Epithelial cell of prostate (primary cell): Measurements from ENCODE around the gene ARHGAP26.
A peak's percentile ranks its signal among the peaks of the same experiment; 100 is the strongest.

ENCODE experiments used
- DNase-seq: peaks from one replicate; pipeline ENCODE4 v3.0.0-alpha.2; 2011; ENCODE audit warnings: low read depth, low spot score
- H3K27ac ChIP-seq: fragments of 450-650 bp; 2 replicates; pipeline ENCODE4 v1.5.1; 2017; ENCODE audit warnings: mild to moderate bottlenecking

The ARHGAP26 gene

DNA sequence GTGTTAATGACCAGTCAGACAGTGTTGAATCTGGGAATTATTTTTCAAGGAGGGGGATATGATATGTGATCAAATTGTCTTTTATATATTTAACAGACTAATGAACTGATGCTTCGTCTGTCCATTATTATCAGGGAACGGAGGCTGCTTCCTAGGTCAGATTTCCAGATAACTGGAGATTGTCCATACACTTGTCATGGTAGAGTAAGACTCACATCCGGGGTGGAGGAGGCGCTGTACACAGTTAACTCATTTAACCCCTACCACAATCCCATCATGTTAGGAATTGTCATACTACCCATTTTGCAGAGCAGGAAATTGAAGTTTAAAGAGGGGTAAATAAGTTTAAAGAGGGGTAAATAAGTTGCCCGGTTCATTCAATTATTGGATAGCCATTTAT, 55.9 kb downstream of the ARHGAP26 start:
- H3K27ac ChIP-seq, result peak overlapping the region; percentile 63
- no peak for DNase-seq

DNA sequence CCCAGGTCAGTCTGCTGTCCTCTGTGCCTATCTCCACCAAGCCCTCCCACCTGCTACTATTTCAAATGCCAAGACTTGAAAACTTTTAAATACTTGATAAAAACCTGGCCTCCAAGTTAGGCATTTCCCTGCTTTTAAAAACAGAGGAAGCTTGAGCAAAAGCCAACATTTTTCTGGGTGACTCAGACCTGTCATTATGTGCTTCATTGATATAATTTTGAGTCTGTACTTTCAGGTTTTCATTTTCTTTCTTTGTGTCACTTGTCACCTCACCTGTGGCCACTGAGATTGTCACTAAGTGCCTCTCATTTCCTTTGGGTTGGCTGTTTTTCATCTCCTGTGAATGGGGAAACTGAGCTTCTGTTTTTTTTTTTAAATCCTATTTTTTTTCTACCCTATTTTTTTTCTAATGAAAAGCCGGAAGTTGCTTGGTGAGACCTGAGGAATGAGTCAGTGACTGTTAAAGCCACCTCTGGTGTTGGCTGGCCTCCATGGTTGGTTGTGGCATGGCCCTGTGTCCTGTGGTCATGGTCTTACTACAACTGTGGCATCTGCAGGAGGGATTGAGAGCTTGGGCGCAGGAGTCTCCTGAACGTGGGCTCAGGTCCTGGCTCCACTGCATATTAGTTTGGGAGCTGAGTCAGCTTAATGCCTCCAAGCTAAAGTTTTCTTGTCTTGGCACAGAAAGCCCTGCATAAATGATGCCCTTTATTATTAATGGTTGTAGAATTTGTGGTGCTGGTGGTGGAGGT, 56.7 kb downstream of the ARHGAP26 start:
- H3K27ac ChIP-seq, result peak overlapping the region; percentile 63
- DNase-seq, result no peak

DNA sequence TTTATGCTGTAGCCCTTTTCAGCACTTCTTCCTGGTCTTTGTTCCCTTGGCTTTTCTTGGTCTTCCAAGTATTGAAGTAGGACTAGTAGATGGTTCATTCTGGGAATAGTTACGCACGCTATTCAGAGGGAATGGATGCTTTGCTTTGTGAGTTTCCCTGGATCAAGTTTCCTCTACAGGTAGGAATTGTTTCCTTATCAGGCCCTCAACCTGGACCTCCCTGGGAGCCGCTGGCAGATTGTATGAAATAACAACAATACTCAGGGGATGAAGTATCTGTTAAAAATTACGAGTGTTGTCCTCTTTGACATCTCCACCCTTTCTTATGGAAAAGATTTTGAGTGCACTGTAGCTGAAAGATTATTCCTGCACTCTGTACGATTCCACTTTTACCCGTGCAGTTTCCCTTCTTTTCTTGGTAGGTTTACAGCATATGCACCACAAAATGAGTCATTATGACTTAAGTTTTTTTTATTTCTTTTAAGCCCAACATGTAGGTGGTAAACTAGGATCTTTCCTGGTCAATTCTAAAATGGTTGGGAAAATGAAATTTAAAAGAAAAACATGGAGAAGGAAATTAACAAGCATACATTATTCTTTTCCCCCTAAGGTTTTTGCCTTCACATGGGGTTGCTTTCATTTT, 57.9 kb downstream of the ARHGAP26 start:
- DNase-seq, result no peak
- no peak overlapping the region for H3K27ac ChIP-seq

DNA sequence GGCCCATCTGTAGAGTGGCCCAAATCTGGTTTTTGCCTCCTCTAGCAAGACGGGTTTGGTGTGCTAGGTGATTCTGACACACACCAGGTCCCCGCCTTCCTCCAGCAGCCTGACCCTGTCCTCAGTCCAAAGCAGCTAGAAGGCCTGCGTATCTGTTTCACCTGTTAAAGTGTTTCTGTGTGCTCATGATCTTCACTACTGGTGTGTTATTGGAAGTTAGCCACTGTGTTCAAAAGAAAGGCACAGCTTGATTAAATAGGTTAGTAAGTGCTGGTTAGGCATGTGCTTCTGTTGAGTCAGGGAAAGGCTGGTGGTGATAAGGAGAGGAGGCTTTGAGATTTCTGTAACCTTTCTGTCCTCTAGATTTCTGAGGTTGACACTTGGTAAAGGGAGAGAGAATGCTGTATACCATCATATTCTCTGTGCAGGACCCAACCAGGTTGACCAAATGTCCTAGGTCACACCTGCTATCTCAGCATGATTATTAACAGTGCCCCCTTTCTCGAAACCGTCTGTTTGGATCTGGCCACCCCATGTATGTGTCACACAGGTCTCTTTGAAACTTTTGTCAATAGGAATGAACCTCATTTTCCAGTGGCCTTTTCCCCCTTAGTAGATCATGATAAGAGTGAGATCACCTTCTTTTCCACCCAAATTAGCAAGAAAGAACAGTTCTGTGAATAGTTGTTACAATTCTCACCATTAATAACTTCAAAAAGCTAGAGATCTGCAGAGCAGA, 58.8 kb downstream of the ARHGAP26 start:
- no peak overlapping the region for H3K27ac ChIP-seq
- DNase-seq, result no peak

DNA sequence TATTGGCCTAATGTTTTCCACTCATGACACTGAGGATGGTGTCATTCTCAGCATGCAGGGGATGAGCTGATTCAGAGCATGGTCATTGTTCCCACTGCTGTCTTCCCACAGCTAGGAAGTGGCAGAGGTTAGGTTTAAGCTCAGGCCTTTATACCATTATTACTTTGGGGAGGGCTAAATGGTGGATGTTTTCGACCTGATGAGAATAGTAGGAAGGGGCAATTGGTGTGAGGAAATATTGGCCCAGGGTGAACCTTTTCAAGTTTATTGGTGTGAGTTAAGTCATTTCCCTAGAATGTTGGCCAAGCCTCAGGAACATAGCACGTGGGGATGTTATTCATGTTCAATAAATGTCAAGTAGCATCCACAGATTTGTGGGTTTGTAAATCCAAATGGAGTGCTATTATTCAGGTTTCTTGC, 59.6 kb downstream of the ARHGAP26 start:
- no peak for DNase-seq
- no peak overlapping the region for H3K27ac ChIP-seq

DNA sequence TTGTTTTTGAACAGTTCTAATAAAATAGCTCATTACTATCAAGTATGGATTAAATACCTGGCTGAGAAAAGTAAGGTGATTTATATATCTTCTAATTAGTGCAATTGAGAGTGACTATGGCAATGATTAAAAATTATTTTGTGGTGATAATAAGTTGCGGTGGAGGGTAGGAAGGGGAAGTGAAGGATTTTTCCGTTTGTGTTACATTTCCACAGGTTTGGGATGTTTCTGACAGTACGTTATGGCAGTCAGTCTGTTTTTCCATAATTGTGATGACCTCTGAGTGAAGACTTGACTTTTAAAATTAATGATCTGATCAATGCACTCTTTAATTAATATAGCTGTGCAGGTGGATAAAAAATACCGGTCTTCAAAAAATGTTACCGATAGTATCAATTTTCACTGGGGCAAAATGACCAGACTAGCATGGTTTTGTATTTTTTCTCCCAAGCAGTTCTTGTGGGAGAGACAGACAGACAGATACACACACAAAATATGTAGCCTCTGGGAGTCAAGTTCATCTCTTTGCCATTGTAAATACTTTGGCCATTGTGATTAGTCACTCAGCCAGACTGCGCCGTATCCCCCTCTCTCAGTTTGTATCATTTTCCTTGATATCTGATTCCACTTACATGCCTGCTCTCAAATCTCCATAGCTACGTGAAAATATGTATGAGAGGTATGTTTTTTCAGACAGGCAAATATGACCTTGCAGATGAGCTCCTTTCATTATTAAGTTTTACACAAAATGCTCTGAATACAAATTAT, 60.2 kb downstream of the ARHGAP26 start:
- DNase-seq, result no peak

DNA sequence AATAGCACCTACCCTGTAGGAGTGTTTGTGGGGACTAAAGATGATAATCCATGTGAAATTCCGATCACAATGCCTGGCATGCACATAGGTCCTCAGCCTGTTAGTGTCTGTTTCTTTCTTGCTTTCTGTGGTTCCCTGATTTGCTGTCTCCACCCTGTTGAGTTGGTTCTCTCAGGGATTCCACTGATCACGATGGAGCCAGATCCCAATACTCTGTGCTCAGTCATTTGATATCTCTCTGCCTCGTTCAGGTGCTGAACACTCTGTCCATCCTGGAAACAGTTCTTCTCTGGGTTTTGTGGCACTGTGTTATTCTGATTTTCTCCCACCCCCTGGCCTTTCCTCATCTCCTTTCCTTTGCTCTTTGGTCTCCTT, 60.8 kb downstream of the ARHGAP26 start:
- DNase-seq, result no peak
- no peak overlapping the region for H3K27ac ChIP-seq

More for the DNA sequence above, 60.2 kb downstream of the ARHGAP26 start:
- H3K27ac ChIP-seq, result no peak overlapping the region

DNA sequence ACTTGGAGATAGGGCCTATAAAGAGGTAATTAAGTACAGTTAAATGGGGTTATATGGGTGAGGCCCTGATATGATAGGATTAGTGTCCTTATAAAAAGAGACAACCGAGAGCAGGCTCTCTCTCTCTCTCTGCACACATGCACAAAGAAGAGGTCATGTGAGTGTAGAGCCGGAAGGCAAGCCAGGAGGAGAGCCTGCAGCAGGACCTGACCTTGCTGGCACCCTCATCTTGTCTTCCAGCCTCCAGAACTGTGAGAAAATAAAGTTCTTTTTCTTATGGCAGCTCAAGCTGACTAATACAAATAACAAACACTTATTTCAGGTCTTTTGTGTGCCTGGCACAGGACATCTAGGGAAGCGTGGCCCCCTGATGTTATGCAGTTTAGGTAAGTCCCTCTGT, 62.1 kb downstream of the ARHGAP26 start:
- H3K27ac ChIP-seq, result no peak overlapping the region
- DNase-seq, result no peak

DNA sequence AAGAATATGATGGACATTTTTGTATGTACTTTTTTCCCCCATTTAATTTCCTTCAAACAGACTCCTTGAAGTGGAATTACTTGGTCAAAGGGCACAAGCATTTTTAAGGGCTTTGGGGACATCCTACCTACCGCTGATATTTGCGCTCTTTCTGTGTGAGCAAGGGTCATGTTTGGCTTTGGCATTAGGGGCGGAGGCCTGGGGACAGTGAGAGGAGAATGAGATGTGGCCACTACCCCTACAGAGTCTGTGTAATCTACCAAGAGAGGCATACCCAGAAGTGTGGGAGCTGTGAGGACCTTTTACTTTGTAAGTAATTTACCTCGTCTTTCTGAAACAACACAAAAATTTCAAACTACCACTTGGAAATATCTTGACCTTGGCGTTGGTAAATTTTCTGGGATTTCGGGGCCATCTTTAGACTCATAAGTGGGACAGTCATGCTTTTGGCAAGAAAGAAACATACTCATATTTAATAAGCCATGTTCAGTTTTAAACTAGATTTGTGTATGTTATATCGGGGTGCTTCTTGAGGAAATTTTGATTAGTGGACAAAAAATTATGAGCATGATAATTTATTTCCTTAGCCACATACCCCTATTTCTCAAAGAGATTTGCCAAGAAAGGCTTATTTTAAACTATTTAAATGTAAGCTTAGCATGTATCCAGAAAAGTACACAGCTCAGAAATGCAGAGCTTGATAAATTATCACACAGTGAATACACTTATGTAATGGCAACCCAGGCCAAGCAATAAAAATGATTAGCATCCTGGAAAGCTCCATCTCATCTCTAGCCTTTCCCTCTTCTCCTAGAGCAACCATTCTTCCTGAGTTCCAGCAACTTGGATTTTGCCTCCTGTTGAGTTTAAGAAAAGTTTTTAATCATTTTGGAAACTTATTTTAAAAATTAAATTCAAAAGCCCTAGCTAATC, 63.6 kb downstream of the ARHGAP26 start:
- DNase-seq, result no peak
- H3K27ac ChIP-seq, result no peak overlapping the region

DNA sequence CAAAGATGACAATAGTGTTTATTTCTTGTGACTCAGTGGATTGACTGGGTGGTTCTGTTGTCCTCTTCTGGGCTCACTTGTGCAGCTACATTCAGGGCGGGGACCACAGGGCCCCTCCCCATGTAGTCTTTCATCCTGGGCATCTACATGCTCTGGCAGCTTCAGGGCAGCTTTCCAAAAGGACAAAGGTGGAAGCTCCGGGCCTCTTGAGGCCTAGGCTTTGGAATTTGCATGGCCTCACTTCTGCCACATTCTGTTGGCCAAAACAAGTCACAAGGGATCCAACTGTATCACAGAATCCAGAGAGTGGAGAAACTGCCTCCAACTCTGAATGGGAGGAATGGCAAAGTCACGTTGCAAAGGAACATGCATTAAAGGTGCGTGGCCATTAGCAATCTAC, 64.3 kb downstream of the ARHGAP26 start:
- DNase-seq, result no peak
- H3K27ac ChIP-seq, result no peak overlapping the region

DNA sequence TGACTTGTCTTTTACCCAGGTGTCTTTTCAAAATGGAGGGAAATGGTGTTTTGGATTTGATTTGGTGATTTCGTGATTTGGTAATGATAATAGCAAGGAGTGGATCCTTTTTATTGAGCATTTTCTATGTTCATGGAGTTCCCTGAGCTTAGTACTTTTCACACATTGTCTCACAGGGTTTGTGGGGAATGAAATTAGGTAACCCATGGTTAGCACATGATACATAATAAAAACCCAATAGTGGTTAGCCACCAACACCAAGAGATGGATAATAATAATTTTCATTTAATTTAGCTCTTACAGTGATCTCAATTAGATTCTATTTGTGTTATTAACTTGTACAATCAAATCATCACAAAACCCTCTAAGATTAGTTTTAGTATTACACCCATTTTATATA, 65.4 kb downstream of the ARHGAP26 start:
- H3K27ac ChIP-seq, result no peak overlapping the region
- no peak for DNase-seq

DNA sequence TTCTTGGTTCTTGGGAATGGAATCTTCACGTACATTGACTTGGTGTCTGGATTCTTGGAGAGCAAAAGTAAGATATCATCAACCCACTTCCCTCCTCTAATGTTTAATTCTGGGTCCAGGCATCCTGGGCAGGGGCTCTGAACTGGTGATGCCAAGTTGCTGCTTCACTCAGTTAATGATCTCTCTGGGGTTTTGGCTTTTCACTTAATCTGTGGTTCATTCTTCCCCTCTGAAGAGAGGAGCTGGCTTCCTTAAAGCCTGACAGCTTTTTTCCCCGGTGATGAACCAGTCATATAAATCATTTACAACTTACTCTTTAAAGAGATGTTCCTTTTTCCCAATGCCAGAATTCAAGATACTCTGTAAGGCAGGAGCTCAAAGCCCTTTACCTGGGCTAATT, 65.9 kb downstream of the ARHGAP26 start:
- DNase-seq, result no peak
- no peak overlapping the region for H3K27ac ChIP-seq

DNA sequence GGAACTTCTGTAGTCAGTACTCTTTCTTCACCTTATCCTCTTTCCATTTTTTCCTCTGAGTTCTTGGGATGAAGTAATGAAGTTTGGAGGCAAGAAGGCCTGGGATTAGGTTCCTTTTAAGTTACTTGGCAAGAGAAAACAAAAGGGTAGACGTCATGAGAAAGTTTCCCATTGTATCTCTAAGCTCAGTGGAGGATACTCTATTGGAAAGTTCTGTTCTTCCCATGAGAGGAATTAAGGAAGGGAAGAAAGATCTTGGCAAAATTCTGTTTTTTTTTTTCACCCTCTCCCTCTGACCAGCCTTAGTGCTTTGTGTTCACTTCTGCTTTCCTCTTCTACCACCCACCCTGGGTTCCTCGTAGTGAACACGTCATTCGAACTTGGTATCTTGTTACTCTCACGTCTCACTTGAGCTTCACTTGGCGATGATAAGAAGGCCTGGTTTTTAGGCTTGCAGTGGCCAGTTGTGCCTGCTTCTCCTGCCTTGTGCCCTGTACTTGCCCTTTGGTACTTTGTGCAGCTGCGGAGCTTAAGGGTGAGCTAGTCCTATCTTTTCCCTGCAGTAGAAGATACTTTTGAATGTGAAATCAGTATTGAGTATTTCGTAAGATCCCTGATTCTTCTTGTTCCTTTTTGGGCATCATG, 67.0 kb downstream of the ARHGAP26 start:
- DNase-seq, result no peak

DNA sequence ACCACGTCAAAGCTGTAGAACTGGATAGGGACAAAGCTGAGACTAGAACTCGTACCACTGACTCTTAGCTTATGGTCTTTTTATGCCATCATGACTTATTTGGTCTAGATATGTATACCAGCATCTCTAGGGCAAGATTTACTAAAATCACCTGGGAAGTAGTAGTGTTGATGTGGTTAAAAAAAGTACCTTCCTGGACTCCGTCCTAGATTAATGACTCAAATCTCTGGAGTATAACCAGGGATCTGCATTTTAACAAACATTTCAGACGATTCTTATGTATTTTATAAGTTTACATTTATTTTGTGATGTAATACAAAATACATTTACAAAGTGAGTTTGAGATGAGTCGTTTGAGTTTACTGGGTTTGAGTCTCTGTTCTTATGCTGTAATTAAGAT, 68.7 kb downstream of the ARHGAP26 start:
- no peak for DNase-seq
- no peak overlapping the region for H3K27ac ChIP-seq

More for the DNA sequence above, 67.0 kb downstream of the ARHGAP26 start:
- H3K27ac ChIP-seq, result no peak overlapping the region

DNA sequence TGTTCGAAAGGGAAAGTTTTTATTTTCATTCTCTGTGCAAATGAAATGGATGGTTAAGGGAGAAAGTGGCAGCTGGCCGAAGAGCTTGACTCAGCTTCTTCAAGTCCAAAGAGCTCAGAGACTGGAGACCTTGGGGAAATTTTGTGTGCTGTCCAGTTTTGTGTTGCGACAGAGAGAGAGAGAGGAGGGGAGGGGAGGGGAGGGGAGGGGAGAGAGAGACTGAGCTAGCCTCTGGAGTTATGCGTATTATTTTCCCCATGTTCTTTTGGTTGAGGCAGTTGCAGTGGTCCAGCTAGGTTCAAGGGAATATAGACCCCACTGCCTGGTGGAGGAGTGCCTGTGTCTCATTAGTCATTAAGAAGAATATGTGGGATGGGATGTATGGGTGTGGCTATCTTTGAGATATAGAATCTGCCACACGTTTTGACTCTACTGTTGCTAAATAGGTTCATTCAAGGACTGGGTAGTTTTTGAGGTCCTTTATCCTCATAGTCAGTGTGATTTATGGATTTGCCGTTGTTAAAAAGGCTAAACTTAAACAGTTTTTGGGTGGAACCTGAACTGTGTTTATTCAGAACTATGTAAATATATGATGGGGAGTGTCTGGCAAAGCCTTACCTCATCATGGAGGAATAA, 69.7 kb downstream of the ARHGAP26 start:
- DNase-seq, result no peak
- H3K27ac ChIP-seq, result no peak overlapping the region

DNA sequence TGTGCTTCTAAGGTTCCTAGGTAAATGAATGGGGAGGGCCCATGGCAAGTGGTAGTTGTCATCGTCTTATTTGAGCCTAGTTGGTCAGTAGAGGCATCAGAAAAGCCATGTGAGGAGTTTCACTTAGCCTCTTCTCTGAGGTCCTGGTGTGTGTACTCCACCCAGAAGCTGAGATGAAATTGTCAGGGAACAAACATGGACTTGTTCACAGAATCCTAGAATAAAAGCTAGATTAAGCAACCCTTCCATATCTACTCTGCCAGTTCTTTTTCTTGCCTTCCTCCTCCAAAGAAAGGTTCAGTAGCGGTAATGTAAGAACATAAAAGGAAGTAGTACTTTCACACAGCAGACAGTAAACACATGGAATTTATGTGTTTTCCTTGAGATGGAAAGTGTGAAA, 70.4 kb downstream of the ARHGAP26 start:
- no peak overlapping the region for H3K27ac ChIP-seq
- DNase-seq, result no peak

DNA sequence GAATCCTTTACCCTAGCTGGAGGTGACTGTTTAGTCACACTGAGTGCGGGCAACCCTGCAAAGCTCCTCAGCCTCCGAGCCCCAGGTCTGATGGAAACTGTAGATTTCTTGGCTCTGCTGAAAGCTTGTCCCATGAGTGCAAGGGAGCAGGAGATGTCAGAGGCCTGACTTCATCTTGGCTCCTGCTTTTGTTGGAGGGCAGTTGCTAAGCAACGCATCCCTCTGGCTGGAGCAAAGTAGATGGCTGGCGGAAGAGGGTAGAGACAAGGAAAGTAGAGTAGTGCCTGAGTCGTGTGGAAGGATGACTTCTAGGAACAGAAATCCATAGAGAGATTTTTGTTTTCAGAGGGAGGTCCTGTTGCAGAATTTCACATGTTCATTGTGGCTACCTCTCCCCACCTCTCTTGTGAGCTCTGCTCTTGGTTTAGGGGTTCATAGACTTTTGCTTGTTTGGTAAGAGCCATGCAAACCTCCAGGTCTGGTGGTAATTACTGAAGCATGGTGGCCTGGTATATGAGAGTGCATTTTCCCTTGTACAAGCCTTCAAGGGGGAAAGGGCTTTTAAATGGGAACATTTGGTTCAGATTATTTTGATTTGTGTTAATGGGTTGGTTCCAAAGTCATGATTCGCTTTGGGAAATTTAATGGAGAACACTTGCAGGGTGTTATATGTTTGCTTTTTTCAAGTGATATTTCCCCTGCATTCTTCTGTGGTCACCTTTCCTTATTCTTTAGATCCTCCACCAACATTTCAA, 71.5 kb downstream of the ARHGAP26 start:
- no peak for DNase-seq
- no peak overlapping the region for H3K27ac ChIP-seq
